K562 (cell line): ENCODE measurements around the gene UGT2A3. TPM values are rescaled to one million over a fixed set of nuclear protein-coding genes. Genes with fewer than 3 reads are reported as not detected.

ENCODE experiments used
- ATAC-seq: fragments of 200-7000 bp; cut with Tn5 transposase; 3 replicates; pipeline ENCODE4 v1.9.1; 2020; ENCODE audit warnings: moderate library complexity
- BruUV-seq: library from RNA; stranded (reverse); fragments of 400-500 nt; replicated peaks from 2 replicates; lab custom pipeline; 2021; lab: Mats Ljungman, UMichigan
- CTCF ChIA-PET: fragments of 300-600 bp; formaldehyde crosslinking; extraction: SDS; loops from one replicate; lab custom pipeline; 2021; ENCODE audit warnings: low intra/inter-chr PET ratio; lab: Yijun Ruan, JAX
- POLR2A ChIA-PET: fragments of 300-600, 350-650 bp; sonication (Branson Sonifier 250); formaldehyde crosslinking; extraction: SDS; loops from one replicate; lab custom pipeline; 2021; ENCODE audit warnings: antibody characterized with exemption, inconsistent platforms; lab: Yijun Ruan, JAX
- DNase-seq, 4 experiments: peaks; one replicate each; pipeline versions ENCODE4 v3.0.0 to v3.0.0-alpha.2; 2011 to 2018; ENCODE audit warnings: low spot score in 3 of 4, mixed read lengths in 3 of 4; ENCODE audit errors: extremely low read depth in 1 of 4
- FAIRE-seq: peaks from 2 replicates; lab custom pipeline; 2011; peaks lifted over from hg19 to GRCh38; lab: Jason Lieb, UNC
- H2AFZ ChIP-seq: 2 replicates; pipeline ENCODE4 v1.6.0; 2011; ENCODE audit warnings: low read depth, low read length, control low read depth, inconsistent platforms
- H3K27ac ChIP-seq: fragments of 200-600 bp; 3 replicates; pipeline ENCODE4 v1.8.0; 2011; ENCODE audit warnings: low read depth, mild to moderate bottlenecking, control low read depth, inconsistent platforms, low read length, moderate library complexity, mixed read lengths; ENCODE audit errors: extremely low read depth
- H3K27me3 ChIP-seq, 2 experiments: fragments of 300-600 bp in 1 of 2; 2 replicates in 1 of 2; 3 replicates in 1 of 2; pipeline versions ENCODE4 v1.6.0 to v1.8.0; 2011; ENCODE audit warnings: inconsistent platforms in 2 of 2, low read length in 2 of 2, mild to moderate bottlenecking in 1 of 2, mixed read lengths in 1 of 2, moderate library complexity in 1 of 2; ENCODE audit not compliant: control insufficient read depth in 2 of 2, insufficient read depth in 2 of 2
- H3K36me3 ChIP-seq: fragments of 300-600 bp; 3 replicates; pipeline ENCODE4 v1.8.0; 2011; ENCODE audit warnings: mild to moderate bottlenecking, low read length, inconsistent platforms; ENCODE audit not compliant: control insufficient read depth, insufficient read depth
- H3K4me1 ChIP-seq, 2 experiments: fragments of 200-600 bp in 1 of 2; replicated peaks in 1 of 2; 2 replicates in 1 of 2; 3 replicates in 1 of 2; pipeline versions ENCODE4 v1.5.1 to v1.8.0; 2011; ENCODE audit warnings: inconsistent platforms in 2 of 2, low read length in 2 of 2, mild to moderate bottlenecking in 1 of 2, mixed read lengths in 1 of 2, moderate library complexity in 1 of 2; ENCODE audit not compliant: control insufficient read depth in 2 of 2, insufficient read depth in 2 of 2
- H3K4me2 ChIP-seq: 2 replicates; pipeline ENCODE4 v1.6.1; 2011; ENCODE audit warnings: low read length, control low read depth, inconsistent platforms, mixed read lengths; ENCODE audit not compliant: insufficient read depth
- H3K4me3 ChIP-seq: fragments of 200-600 bp; sonication (generic), shearing (Covaris generic); 2 replicates; pipeline ENCODE4 v1.5.1; 2016; ENCODE audit warnings: control low read depth, inconsistent platforms
- H3K79me2 ChIP-seq: fragments of 200-600 bp; 3 replicates; pipeline ENCODE4 v1.8.0; 2011; ENCODE audit warnings: low read length, inconsistent platforms; ENCODE audit not compliant: control insufficient read depth, insufficient read depth
- H3K9ac ChIP-seq, 2 experiments: 2 replicates each; pipeline versions ENCODE4 v1.6.0 to v1.6.1; 2011; ENCODE audit warnings: low read depth in 2 of 2, low read length in 2 of 2, control low read depth in 1 of 2, inconsistent platforms in 1 of 2, mild to moderate bottlenecking in 1 of 2, mixed read lengths in 1 of 2; ENCODE audit not compliant: insufficient read depth in 1 of 2
- H3K9me1 ChIP-seq: one replicate; pipeline ENCODE4 v1.6.0; 2011; ENCODE audit warnings: inconsistent platforms, mild to moderate bottlenecking, low read length, moderate library complexity; ENCODE audit not compliant: control insufficient read depth, insufficient read depth
- H3K9me3 ChIP-seq: replicated peaks from 2 replicates; pipeline ENCODE4 v1.5.1; 2011; ENCODE audit warnings: low read depth, low read length, inconsistent platforms; ENCODE audit not compliant: control insufficient read depth, insufficient read depth
- H4K20me1 ChIP-seq: replicated peaks from 2 replicates; pipeline ENCODE4 v1.6.1; 2011; ENCODE audit warnings: low read length, inconsistent platforms, mixed read lengths; ENCODE audit not compliant: control insufficient read depth, insufficient read depth
- ARID1B ChIP-seq: fragments of 450-650 bp; IDR thresholded peaks from 2 replicates; pipeline ENCODE4 v1.6.1; 2016; ENCODE audit warnings: antibody characterized with exemption, mild to moderate bottlenecking, inconsistent platforms
- BRD9 ChIP-seq: fragments of 450-650 bp; IDR thresholded peaks from 2 replicates; pipeline ENCODE4 v1.6.1; 2018; ENCODE audit warnings: low read depth; ENCODE audit not compliant: partially characterized antibody
- CBFA2T2 ChIP-seq: fragments of 450-650 bp; conservative IDR thresholded peaks from 2 replicates; pipeline ENCODE4 v1.6.1; 2017; ENCODE audit warnings: mild to moderate bottlenecking
- CBFA2T3 ChIP-seq: fragments of 450-650 bp; IDR thresholded peaks from 2 replicates; pipeline ENCODE4 v1.6.1; 2017
- ELF4 ChIP-seq: fragments of 450-650 bp; formaldehyde crosslinking; IDR thresholded peaks from 2 replicates; pipeline ENCODE4 v1.4.0; 2022; ENCODE audit warnings: missing genetic modification characterization
- HMBOX1 ChIP-seq: sonication (generic); IDR thresholded peaks from 2 replicates; pipeline ENCODE4 v1.6.1; 2016
- NFIC ChIP-seq: fragments of 450-650 bp; IDR thresholded peaks from 2 replicates; pipeline ENCODE4 v1.6.1; 2017; ENCODE audit warnings: mild to moderate bottlenecking, inconsistent platforms
- NFYB ChIP-seq: IDR thresholded peaks from 2 replicates; pipeline ENCODE4 v1.6.1; 2011; ENCODE audit warnings: mild to moderate bottlenecking, moderate library complexity; ENCODE audit not compliant: insufficient read length; ENCODE audit errors: extremely low read depth
- POLR2AphosphoS2 ChIP-seq: IDR thresholded peaks from 2 replicates; pipeline ENCODE4 v1.6.1; 2012; ENCODE audit warnings: low read length, improper control_type of control experiment
- RBM34 ChIP-seq: fragments of 200-400 bp; formaldehyde crosslinking; IDR thresholded peaks from 2 replicates; pipeline ENCODE4 v1.6.1; 2018; ENCODE audit warnings: low read length, borderline replicate concordance; ENCODE audit not compliant: insufficient read depth
- SMARCC2 ChIP-seq: fragments of 450-650 bp; IDR thresholded peaks from 2 replicates; pipeline ENCODE4 v1.6.1; 2017; ENCODE audit warnings: antibody characterized with exemption, moderate library complexity, mild to moderate bottlenecking, low read depth
- SOX6 ChIP-seq: fragments of 450-650 bp; IDR thresholded peaks from 2 replicates; pipeline ENCODE4 v1.6.1; 2014; ENCODE audit warnings: mild to moderate bottlenecking
- TAL1 ChIP-seq: fragments of 450-650 bp; IDR thresholded peaks from 2 replicates; pipeline ENCODE4 v1.6.1; 2016; ENCODE audit warnings: mild to moderate bottlenecking
- TCF7L2 ChIP-seq: fragments of 150-350 bp; IDR thresholded peaks from 2 replicates; pipeline ENCODE4 v1.6.1; 2016; ENCODE audit warnings: low read depth, mild to moderate bottlenecking, low read length, moderate library complexity
- ZNF592 ChIP-seq: fragments of 450-650 bp; IDR thresholded peaks from 2 replicates; pipeline ENCODE4 v1.6.1; 2017; ENCODE audit warnings: antibody characterized with exemption, mild to moderate bottlenecking
- WGBS: fragments of 100-300 bp; shearing (Covaris generic); methylation state at CpG from one replicate; pipeline ENCODE4 v1.1.6; 2016; ENCODE audit warnings: low coverage, mixed read lengths; ENCODE audit not compliant: insufficient coverage; ENCODE audit errors: missing lambda C conversion rate; 5-methylcytosine and 5-hydroxymethylcytosine counted together
- in situ Hi-C: fragments of 300-500 bp; cut with MboI; formaldehyde crosslinking; loops from 4 replicates; pipeline ENCODE4 v1.15.0; 2018; ENCODE audit warnings: inconsistent platforms, mixed read lengths
- intact Hi-C: fragments of 100-400 bp; cut with micrococcal nuclease; formaldehyde crosslinking; loops from 2 replicates; pipeline ENCODE4 v1.14.2; 2022
- polyA plus RNA-seq, 8 experiments: library from polyadenylated mRNA; depleted of rRNA in 4 of 8; stranded (reverse) in 5 of 8; unstranded in 3 of 8; fragments of >200 nt; fragmentation: Nextera tagmentation in 2 of 8; fragmentation: Illumina TruSeq in 1 of 8; extraction: Ambion mirVana in 2 of 8; extraction: Trizol in 1 of 8; gene quantifications; 2 replicates each; pipeline versions ENCODE4 v1.2.1 to v1.2.3, GENCODE V29; 2011 to 2014; ENCODE audit warnings: inconsistent platforms in 1 of 8, missing spikeins in 1 of 8
- total RNA-seq, 7 experiments: library from RNA; depleted of rRNA in 6 of 7; stranded (reverse); fragments of >200 nt in 6 of 7; fragmentation: Illumina TruSeq in 2 of 7; extraction: Trizol in 2 of 7; gene quantifications; 2 replicates each; pipeline versions ENCODE4 v1.2.1 to v1.2.3, GENCODE V29; 2011 to 2021; ENCODE audit warnings: low replicate concordance in 1 of 7

Gene UGT2A3
- total and polyA plus RNA-seq, 9 of the 15 experiments (the other 6 are each of a cell fraction or from before 2014, with no cell fraction given) = not detected

DNA sequence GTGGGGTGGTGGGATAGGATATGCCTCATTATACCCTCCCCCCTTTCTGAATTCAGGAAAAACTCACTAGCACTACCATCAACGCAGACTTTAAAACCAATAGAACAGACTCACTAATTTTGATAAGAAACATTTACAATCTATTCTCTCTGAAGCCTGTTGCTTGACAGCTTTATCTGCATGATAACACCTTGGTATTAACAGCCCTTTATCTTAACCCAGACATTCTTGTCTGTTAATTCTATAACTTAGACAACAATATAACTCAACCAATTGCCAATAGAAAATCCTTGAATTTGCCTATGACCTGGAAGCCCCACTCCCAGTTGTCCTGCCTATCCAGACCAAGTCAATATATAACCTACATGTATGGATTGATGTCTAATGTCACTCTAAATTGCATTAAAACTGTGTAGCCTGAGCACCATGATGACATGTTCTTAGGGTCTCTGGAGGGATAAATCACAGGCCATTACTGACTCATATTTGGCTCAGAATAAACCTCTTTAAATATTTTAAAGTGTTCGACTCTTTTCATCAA lies 1.5 kb upstream of the UGT2A3 start:
- POLR2A ChIA-PET = no interaction called here
- peak; percentile 53 for TF ChIP-seq TAL1
- TF ChIP-seq BRD9 = no peak
- TF ChIP-seq TCF7L2 = no peak
- TF ChIP-seq HMBOX1 = no peak
- TF ChIP-seq POLR2AphosphoS2 = no peak
- TF ChIP-seq ARID1B = peak; percentile 25; the same call in 1 of the 2 replicates
- no peak for TF ChIP-seq NFYB
- TF ChIP-seq CBFA2T3 = peak; percentile 61
- no peak for TF ChIP-seq NFIC
- no peak for TF ChIP-seq ELF4 (CRISPR knock-in tag)
- TF ChIP-seq SMARCC2 = no peak
- peak; percentile 47; the same call in 1 of the 2 replicates for TF ChIP-seq CBFA2T2
- no peak for TF ChIP-seq ZNF592
- 0 out of 2 replicates have a peak, but pooled peaks have one; percentile 34 for TF ChIP-seq SOX6
- no peak for TF ChIP-seq RBM34
- TF ChIP-seq, all 486 proteins: peak for 5
- H3K9me3 ChIP-seq = no peaks in the 10 kb centered on the region
- no peaks in the 10 kb centered on the region for H4K20me1 ChIP-seq
- no peak overlapping the region for H2AFZ ChIP-seq
- H3K9me1 ChIP-seq = no peaks in the 10 kb centered on the region
- DNase-seq (peak in 1 of 4 experiments; percentile 6), FAIRE-seq (no peak), ATAC-seq (no peak)
- BruUV-seq = no TSS peak
- H3K27ac ChIP-seq = no peak overlapping the region
- no peaks in the 10 kb centered on the region for H3K4me1 ChIP-seq
- in situ Hi-C loops (no loop called here), intact Hi-C loops (no loop called here)
- no peak overlapping the region for H3K9ac ChIP-seq
- no peaks in the 10 kb centered on the region for H3K27me3 ChIP-seq
- no peaks in the 10 kb centered on the region for H3K79me2 ChIP-seq
- no peak overlapping the region for H3K4me2 ChIP-seq
- H3K36me3 ChIP-seq = no peaks in the 10 kb centered on the region
- CTCF ChIA-PET = no interaction called here
- H3K4me3 ChIP-seq = no peak overlapping the region
- WGBS = 0% methylated on average over 2 of the region's 2 CpGs
